Measurements from ENCODE around the gene FGF14.

DNA sequence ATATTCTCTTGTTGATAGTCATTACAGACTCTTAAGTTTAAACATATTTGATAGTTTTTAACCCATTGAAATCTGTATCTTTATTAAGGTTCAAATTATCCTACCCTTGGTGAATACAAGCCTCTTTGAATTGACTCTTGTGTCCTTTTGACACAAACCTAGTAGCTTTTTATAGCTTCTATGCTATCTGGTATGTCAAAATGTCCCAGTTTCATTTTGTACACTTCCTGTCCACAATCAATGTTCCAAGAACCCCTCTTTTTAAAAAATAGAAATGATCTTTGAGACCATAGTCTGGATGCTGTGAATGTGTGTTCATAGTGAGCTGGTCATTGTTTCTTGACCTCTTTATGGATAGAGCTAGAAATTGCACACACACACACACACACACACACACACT is 39.2 kb upstream of the FGF14 start:
- TF ChIP-seq, protein P1, sequence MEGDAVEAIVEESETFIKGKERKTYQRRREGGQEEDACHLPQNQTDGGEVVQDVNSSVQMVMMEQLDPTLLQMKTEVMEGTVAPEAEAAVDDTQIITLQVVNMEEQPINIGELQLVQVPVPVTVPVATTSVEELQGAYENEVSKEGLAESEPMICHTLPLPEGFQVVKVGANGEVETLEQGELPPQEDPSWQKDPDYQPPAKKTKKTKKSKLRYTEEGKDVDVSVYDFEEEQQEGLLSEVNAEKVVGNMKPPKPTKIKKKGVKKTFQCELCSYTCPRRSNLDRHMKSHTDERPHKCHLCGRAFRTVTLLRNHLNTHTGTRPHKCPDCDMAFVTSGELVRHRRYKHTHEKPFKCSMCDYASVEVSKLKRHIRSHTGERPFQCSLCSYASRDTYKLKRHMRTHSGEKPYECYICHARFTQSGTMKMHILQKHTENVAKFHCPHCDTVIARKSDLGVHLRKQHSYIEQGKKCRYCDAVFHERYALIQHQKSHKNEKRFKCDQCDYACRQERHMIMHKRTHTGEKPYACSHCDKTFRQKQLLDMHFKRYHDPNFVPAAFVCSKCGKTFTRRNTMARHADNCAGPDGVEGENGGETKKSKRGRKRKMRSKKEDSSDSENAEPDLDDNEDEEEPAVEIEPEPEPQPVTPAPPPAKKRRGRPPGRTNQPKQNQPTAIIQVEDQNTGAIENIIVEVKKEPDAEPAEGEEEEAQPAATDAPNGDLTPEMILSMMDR (IDR thresholded peaks at IDR 0.05) = no peak
- TF ChIP-seq POLR2A (IDR thresholded peaks at IDR 0.05) = no peak
